Measurements from ENCODE around the gene ASPG. TPM values are rescaled to one million over a fixed set of nuclear protein-coding genes. Genes with fewer than 3 reads are reported as not detected.

ASPG gene
- total RNA-seq, 2 experiments from 2014 or later = not detected

DNA sequence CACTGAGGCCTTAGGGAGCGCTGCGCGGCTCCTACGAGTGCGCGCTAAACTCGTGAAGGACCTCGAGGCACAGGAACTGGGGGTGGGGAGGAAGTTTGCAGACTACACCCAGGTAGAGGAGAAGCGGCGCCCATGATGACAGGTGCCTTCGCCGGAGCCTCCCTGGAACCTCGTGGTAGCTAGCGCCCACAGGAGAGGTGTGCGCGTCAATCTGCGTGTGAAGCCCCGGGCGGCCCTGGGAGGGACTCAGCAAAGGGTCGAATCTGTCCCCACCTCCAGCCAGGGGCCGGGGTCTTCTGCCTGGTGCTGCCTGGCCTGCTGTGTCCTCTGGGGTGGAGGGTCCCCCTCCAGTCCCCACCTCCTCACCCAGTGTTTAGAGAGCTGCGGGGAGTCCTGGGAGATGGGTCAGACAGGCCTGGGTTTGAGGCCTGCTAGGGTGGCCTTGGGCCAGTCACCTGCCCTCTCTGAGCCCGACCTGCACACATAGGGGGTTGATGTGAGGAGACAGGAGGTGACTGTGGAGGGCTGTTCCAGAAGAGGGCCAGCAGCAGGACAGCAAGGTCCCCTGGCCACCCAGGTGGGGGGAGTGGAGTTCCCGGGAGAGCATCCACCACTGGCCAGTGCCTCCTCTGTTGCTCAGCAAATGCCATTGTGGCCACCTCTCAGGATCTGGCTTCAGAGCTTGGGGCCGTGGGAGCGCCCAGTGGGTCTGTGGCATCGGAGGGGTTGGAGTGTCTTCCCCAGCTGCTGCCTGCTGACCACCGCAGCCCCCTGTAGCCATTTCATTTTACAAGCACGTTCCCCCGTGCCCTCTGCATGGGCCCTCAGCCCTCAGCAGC lies 32.7 kb downstream of the ASPG start:
- H3K9me2 ChIP-seq (ENCODE audit: insufficient read depth, low read length) = no peaks in the 10 kb centered on the region
- no peak overlapping the region for H2AFZ ChIP-seq (ENCODE audit: low read length)
- H3K27ac ChIP-seq (ENCODE audit: low read depth, low read length, poor library complexity, severe bottlenecking) = no peak overlapping the region
- ChIA-PET POLR2A (no interaction called here), CTCF (ENCODE audit: unreplicated experiment) (no interaction called here)
- no peak overlapping the region for H3K4me2 ChIP-seq (ENCODE audit: low read length)
- no peak for DNase-seq (ENCODE audit: low spot score)
- TF ChIP-seq CTCF (conservative IDR thresholded peaks at IDR 0.05; ENCODE audit: low read length) = no peak
- intact Hi-C loops (cut with micrococcal nuclease; ENCODE audit: unreplicated experiment) = no loop called here
- no peak overlapping the region for H3K4me3 ChIP-seq (ENCODE audit: low read depth, low read length, poor library complexity, severe bottlenecking)
- H4K20me1 ChIP-seq (ENCODE audit: insufficient read depth, low read length) = no peaks in the 10 kb centered on the region
- H3K9me3 ChIP-seq (ENCODE audit: low read length) = no peaks in the 10 kb centered on the region
- no TSS peak for BruUV-seq (replicated peaks)
- no peaks in the 10 kb centered on the region for H3K4me1 ChIP-seq (ENCODE audit: insufficient read depth, low read length, poor library complexity, severe bottlenecking)
- no peaks in the 10 kb centered on the region for H3K36me3 ChIP-seq (ENCODE audit: insufficient read depth, low read length)
- H3K79me2 ChIP-seq (ENCODE audit: insufficient read depth, low read depth, low read length) = no peaks in the 10 kb centered on the region

DNA sequence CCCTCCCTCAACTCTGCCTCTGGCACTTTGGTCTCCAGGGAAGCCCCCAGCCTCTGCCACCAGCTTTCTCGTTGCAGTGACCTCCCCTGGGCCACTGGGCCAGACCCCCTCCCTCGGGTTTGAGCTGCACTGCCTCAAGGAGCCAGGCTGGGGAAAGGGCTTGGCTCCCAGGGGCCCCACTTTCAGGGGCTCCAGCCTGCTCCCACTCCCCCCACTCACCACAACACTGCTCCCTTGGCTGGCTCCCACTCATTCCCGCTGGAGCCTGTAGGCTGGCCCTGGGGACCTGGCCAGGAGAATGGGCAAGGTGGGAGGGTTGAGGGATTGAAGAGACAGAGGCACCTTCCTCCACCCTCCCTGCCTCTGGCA lies 33.6 kb downstream of the ASPG start:
- Histone ChIP-seq H3K36me3 (ENCODE audit: insufficient read depth, low read length) (no peaks in the 10 kb centered on the region), H3K27ac (ENCODE audit: low read depth, low read length, poor library complexity, severe bottlenecking) (no peak overlapping the region), H3K4me2 (ENCODE audit: low read length) (no peak overlapping the region), H3K4me3 (ENCODE audit: low read depth, low read length, poor library complexity, severe bottlenecking) (no peak overlapping the region), H3K4me1 (ENCODE audit: insufficient read depth, low read length, poor library complexity, severe bottlenecking) (no peaks in the 10 kb centered on the region), H3K79me2 (ENCODE audit: insufficient read depth, low read depth, low read length) (no peaks in the 10 kb centered on the region), H2AFZ (ENCODE audit: low read length) (no peak overlapping the region), H3K9me2 (ENCODE audit: insufficient read depth, low read length) (no peaks in the 10 kb centered on the region), H4K20me1 (ENCODE audit: insufficient read depth, low read length) (no peaks in the 10 kb centered on the region), H3K9me3 (ENCODE audit: low read length) (peaks cover 5% of the 10 kb centered on the region; the same call in 1 of the 2 replicates)
- POLR2A ChIA-PET = no interaction called here
- CTCF ChIA-PET (ENCODE audit: unreplicated experiment) = no interaction called here
- no TSS peak for BruUV-seq (replicated peaks)
- no peak for DNase-seq (ENCODE audit: low spot score)
- TF ChIP-seq EZH2phosphoT487 (IDR thresholded peaks at IDR 0.05; ENCODE audit: borderline replicate concordance, low read depth, low read length) = no peak
- no peak for TF ChIP-seq CTCF (conservative IDR thresholded peaks at IDR 0.05; ENCODE audit: low read length)
- intact Hi-C loops (cut with micrococcal nuclease; ENCODE audit: unreplicated experiment) = no loop called here

DNA sequence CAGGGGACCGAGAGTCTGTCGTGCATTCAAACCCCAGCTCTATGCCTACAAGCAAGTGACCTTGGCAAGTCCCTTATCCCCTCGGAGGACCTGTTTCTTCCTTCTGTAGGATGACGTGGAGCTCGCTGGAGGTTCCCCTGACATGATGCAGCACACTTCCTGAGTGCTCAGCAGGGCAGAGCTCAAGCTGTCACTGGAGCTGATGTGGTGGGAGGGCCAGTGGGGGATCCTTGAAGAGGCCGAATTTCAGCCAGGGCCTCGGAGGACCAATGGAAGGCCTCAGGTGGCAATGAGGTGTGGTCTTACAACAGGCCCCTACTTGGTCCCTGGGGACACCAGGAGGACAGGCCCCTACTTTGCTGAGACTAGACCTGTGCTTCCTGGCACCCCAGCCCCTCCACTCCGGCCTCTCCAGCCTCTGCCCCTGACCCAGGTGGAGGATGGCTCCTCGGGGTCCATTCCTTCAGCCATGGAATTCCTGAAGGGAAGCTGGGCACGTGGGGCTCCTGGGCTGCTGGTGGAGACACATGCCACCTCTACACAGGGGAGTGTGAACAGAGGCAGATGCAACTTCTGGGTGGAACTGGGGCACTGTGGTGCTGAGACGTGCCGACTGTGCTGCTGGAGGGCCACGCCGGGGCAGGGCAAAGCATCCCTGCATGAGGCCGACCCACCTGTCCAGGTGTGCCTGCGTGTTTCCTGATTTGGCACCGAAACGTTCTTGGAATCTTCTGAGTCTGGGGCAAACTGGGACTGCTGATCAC lies 34.2 kb downstream of the ASPG start:
- TF ChIP-seq CTCF (conservative IDR thresholded peaks at IDR 0.05; ENCODE audit: low read length) (no peak), EZH2phosphoT487 (IDR thresholded peaks at IDR 0.05; ENCODE audit: borderline replicate concordance, low read depth, low read length) (no peak)
- Histone ChIP-seq H3K9me2 (ENCODE audit: insufficient read depth, low read length) (no peaks in the 10 kb centered on the region), H2AFZ (ENCODE audit: low read length) (no peak overlapping the region), H4K20me1 (ENCODE audit: insufficient read depth, low read length) (no peaks in the 10 kb centered on the region), H3K79me2 (ENCODE audit: insufficient read depth, low read depth, low read length) (no peaks in the 10 kb centered on the region), H3K4me1 (ENCODE audit: insufficient read depth, low read length, poor library complexity, severe bottlenecking) (no peaks in the 10 kb centered on the region), H3K36me3 (ENCODE audit: insufficient read depth, low read length) (no peaks in the 10 kb centered on the region), H3K4me3 (ENCODE audit: low read depth, low read length, poor library complexity, severe bottlenecking) (no peak overlapping the region), H3K9me3 (ENCODE audit: low read length) (peaks cover 5% of the 10 kb centered on the region; the same call in 1 of the 2 replicates), H3K27ac (ENCODE audit: low read depth, low read length, poor library complexity, severe bottlenecking) (no peak overlapping the region), H3K4me2 (ENCODE audit: low read length) (no peak overlapping the region)
- CTCF ChIA-PET (ENCODE audit: unreplicated experiment) = no interaction called here
- intact Hi-C loops (cut with micrococcal nuclease; ENCODE audit: unreplicated experiment) = no loop called here
- no TSS peak for BruUV-seq (replicated peaks)
- DNase-seq (ENCODE audit: low spot score) = no peak
- POLR2A ChIA-PET = no interaction called here

Measured in OCI-LY7 (cell line).